Peyer's patch (tissue), 4 donors: Measurements from ENCODE around the gene MST1.

ENCODE experiments used
- CTCF ChIP-seq, 6 experiments: fragments of 450-650 bp in 4 of 6; fragments of 200-600 bp in 2 of 6; sonication (generic) in 1 of 6; IDR thresholded peaks; one replicate each; pipeline ENCODE4 v1.5.1; 2017 to 2019; ENCODE audit warnings: antibody characterized with exemption in 6 of 6, mild to moderate bottlenecking in 3 of 6, moderate library complexity in 1 of 6
- POLR2A ChIP-seq, 2 donors: fragments of 450-650 bp; IDR thresholded peaks; one replicate each; pipeline ENCODE4 v1.5.1; 2017; ENCODE audit warnings: antibody characterized with exemption in 2 of 2, mild to moderate bottlenecking in 2 of 2, moderate library complexity in 2 of 2

GRCh38 chr3:49700453-49701128, 11.3 kb upstream of the MST1 start:
- TF ChIP-seq POLR2A (IDR thresholded peaks at IDR 0.05), result no peak
- TF ChIP-seq CTCF (IDR thresholded peaks at IDR 0.05), result no peak
